BE2C (cell line): ENCODE data around the gene ZNF385B.
"Not testable (repeated sequence)": the region's sequence is repeated elsewhere in the genome, so short reads cannot be mapped to it uniquely, and the experiment has no call there.

ENCODE experiments used
- DNase-seq: peaks from one replicate; pipeline ENCODE4 v3.0.0-alpha.2; 2020
- H3K27me3 ChIP-seq: fragments of 250-450 bp; sonication (Bioruptor Pico); 2 replicates; pipeline ENCODE4 v1.5.1; 2020; ENCODE audit warnings: mild to moderate bottlenecking
- H3K36me3 ChIP-seq: fragments of 250-450 bp; sonication (Bioruptor Pico); 2 replicates; pipeline ENCODE4 v1.5.1; 2020; ENCODE audit warnings: mild to moderate bottlenecking
- H3K4me1 ChIP-seq: fragments of 250-450 bp; sonication (Bioruptor Pico); 2 replicates; pipeline ENCODE4 v1.5.1; 2020
- H3K4me3 ChIP-seq: 2 replicates; pipeline ENCODE4 v1.5.1; 2011; ENCODE audit warnings: low read depth, low read length
- H3K9me3 ChIP-seq: fragments of 250-450 bp; sonication (Bioruptor Pico); 2 replicates; pipeline ENCODE4 v1.5.1; 2020
- TF ChIP-seq, protein P1 (sequence below): IDR thresholded peaks from 2 replicates; pipeline ENCODE4 v1.5.1; 2012; ENCODE audit warnings: mild to moderate bottlenecking, low read depth, low read length

ZNF385B gene

GRCh38 chr2:179646862-179647587 is 214.4 kb downstream of the ZNF385B start:
- H3K36me3 ChIP-seq: no peaks in the 10 kb centered on the region
- TF ChIP-seq, protein P1, sequence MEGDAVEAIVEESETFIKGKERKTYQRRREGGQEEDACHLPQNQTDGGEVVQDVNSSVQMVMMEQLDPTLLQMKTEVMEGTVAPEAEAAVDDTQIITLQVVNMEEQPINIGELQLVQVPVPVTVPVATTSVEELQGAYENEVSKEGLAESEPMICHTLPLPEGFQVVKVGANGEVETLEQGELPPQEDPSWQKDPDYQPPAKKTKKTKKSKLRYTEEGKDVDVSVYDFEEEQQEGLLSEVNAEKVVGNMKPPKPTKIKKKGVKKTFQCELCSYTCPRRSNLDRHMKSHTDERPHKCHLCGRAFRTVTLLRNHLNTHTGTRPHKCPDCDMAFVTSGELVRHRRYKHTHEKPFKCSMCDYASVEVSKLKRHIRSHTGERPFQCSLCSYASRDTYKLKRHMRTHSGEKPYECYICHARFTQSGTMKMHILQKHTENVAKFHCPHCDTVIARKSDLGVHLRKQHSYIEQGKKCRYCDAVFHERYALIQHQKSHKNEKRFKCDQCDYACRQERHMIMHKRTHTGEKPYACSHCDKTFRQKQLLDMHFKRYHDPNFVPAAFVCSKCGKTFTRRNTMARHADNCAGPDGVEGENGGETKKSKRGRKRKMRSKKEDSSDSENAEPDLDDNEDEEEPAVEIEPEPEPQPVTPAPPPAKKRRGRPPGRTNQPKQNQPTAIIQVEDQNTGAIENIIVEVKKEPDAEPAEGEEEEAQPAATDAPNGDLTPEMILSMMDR: no peak
- no peaks in the 10 kb centered on the region for H3K4me1 ChIP-seq
- no peaks in the 10 kb centered on the region for H3K9me3 ChIP-seq
- no peak for DNase-seq
- no peaks in the 10 kb centered on the region for H3K27me3 ChIP-seq
- H3K4me3 ChIP-seq: no peak overlapping the region

- H3K4me3 ChIP-seq: no peak overlapping the region
- H3K27me3 ChIP-seq: no peaks in the 10 kb centered on the region
- TF ChIP-seq, protein P1: no peak
- no peaks in the 10 kb centered on the region for H3K4me1 ChIP-seq
- H3K9me3 ChIP-seq: no peaks in the 10 kb centered on the region
- H3K36me3 ChIP-seq: no peaks in the 10 kb centered on the region
- DNase-seq: no peak
Observed at GRCh38 chr2:179646173-179646769, 215.1 kb downstream of the ZNF385B start.

DNA sequence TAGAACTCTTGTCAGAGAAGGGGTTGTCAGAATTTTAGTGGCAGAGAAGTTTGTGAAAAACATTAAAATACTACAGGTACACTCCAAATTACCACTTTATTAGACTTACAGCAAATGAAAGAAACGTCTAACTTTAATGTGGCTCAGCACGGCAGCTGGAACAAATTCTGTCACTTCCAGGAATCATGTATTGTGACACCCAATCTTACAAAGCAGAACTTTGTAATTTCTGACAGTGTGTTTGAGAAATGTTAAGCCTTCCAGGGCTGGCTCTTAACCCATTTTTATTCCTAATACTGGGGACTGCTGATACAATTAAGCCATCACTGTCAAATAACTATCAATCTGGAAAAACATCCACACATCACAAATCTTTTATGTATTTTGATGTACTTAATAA is 216.4 kb downstream of the ZNF385B start:
- no peak for DNase-seq
- H3K27me3 ChIP-seq: no peaks in the 10 kb centered on the region
- no peaks in the 10 kb centered on the region for H3K36me3 ChIP-seq
- TF ChIP-seq, protein P1: no peak
- no peak overlapping the region for H3K4me3 ChIP-seq
- no peaks in the 10 kb centered on the region for H3K9me3 ChIP-seq
- H3K4me1 ChIP-seq: no peaks in the 10 kb centered on the region

DNA sequence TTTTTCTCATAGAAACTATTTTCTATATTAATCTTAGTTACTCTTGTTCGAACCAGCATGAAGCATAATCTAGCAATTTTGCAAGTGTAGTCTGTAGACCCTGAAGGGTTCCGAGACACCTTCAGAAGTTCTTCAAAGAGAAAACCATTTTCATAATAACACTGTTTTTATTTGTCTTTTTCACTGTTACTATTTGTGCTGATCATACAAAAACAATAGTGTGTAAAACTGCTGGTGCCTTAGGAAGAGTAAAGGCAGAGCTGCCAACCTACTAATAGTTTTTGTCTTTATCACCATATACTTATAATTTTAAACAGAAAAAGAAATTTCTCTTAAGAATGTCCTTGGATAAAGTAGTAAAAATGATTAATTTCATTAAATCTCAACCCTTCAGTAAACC is 218.9 kb downstream of the ZNF385B start:
- Histone ChIP-seq H3K36me3 (no peaks in the 10 kb centered on the region), H3K4me3 (no peak overlapping the region), H3K27me3 (no peaks in the 10 kb centered on the region), H3K4me1 (no peaks in the 10 kb centered on the region), H3K9me3 (no peaks in the 10 kb centered on the region)
- no peak for DNase-seq
- TF ChIP-seq, protein P1: no peak

GRCh38 chr2:179636995-179637394 is 224.4 kb downstream of the ZNF385B start:
- DNase-seq: no peak
- Histone ChIP-seq H3K4me1 (no peaks in the 10 kb centered on the region), H3K27me3 (no peaks in the 10 kb centered on the region), H3K9me3 (no peaks in the 10 kb centered on the region), H3K4me3 (no peak overlapping the region), H3K36me3 (no peaks in the 10 kb centered on the region)
- TF ChIP-seq, protein P1: no peak

DNA sequence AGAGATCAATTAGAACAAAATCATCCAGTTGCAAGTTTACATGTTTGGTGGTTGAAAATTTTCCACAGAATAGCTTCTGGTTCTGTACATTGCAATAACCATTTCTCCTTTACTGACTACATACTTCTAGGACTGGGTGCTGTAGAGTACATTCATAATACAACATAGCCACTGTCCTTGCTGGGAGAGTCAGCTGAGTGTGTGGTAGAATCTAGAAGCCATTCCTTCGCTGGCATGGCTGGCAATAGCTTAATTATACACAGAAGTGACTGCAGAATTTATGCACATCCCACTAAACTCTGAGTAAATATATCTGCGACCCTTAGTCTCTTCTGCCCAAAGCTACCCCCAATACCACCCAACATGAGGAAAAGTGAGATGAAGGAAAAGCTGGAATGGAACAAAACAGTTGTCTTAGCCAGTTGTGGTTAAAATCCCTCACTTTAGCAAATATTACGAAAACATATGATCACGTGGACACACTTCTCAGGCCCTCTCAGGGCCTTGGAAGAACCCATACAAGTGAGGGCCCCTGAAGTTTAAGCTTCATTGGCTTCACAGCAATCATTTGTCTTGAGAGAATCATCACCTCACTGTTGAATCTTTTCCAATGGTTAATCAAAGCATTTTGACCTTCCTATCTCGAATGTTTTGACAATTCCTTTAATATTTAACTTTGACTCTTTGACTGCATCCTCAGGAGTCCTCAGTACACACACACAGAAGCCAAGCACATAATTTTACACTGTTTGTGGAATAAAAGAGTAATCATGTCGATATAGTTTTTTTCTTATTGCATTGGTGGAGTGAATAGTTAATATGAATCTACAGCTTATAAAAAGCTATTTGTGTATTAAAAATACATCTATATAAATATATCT is 225.1 kb downstream of the ZNF385B start:
- Histone ChIP-seq H3K9me3 (no peaks in the 10 kb centered on the region), H3K36me3 (no peaks in the 10 kb centered on the region), H3K27me3 (no peaks in the 10 kb centered on the region), H3K4me1 (no peaks in the 10 kb centered on the region), H3K4me3 (no peak overlapping the region)
- DNase-seq: no peak
- TF ChIP-seq, protein P1: no peak

GRCh38 chr2:179631769-179632385 is 229.5 kb downstream of the ZNF385B start:
- DNase-seq, H3K4me3 ChIP-seq, H3K9me3 ChIP-seq, H3K4me1 ChIP-seq, H3K27me3 ChIP-seq, H3K36me3 ChIP-seq: not testable (repeated sequence)

GRCh38 chr2:179629776-179630175 is 231.6 kb downstream of the ZNF385B start:
- H3K36me3 ChIP-seq, H3K9me3 ChIP-seq, H3K4me3 ChIP-seq, H3K4me1 ChIP-seq, DNase-seq, H3K27me3 ChIP-seq: not testable (repeated sequence)
